Globus pallidus (tissue), 1 donor: ENCODE data around the gene SIRT3.
"Not testable (repeated sequence)": the region's sequence is repeated elsewhere in the genome, so short reads cannot be mapped to it uniquely, and the experiment has no call there.

Source experiments
- DNase-seq: peaks from one replicate; pipeline ENCODE4 v3.0.0-alpha.2; 2015; ENCODE audit warnings: low spot score

SIRT3 gene

GRCh38 chr11:203056-203944, 32.8 kb downstream of the SIRT3 start:
- no peak for DNase-seq

DNA sequence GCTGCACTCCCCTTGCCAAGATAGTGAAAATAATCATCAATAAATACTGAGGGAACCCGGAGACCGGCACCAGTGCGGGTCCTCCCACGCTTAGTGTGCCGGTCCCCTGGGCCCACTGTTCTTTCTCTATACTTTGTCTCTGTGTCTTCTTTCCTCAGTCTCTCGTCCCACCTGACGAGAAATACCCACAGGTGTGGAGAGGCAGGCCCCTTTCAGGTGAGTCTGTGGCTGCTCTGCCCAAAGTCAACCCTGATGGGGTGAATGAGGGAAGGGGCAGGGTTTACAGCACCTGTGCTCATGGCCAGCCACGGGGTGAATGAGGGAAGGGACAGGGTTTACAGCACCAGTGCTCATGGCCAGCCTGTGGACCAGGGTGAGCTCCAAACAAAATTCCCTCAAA, 33.7 kb downstream of the SIRT3 start:
- DNase-seq = no peak

GRCh38 chr11:201966-202365, 34.2 kb downstream of the SIRT3 start:
- DNase-seq = no peak

DNA sequence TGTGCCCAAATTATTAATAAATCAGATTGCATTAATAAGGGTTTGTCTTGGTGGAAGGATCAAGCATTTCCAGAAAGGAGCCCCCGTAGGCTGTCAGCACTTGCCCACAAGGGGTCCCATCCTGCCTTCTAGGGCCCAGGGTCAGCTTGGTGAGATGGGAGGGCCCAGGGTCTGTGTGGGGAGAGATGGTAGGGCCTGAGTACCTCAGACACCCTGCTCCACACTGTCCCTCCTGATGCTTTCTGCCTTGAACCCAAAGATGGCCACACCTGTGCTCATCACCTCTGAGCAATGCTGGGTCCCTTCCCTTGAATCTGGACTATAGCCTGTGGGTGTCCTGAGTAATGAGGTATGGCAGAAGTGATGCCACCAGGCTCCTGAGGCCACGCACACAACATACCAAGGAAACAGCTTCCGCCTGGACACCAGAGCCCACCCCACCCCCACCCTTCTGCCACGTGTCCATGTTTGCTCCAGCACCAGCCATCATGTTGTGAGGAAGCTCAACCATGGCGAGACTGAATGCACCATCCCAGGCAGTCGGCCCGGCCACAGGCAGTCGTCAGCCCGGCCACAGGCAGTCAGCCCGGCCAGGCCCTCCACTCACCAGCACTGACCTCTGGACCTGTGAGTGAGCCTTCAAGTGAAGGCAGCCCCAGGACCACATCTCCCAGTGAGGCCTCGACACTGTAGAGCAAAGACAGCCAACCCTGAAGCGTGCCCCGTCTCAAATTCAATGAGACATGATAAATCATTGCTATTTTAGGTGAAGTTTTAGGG, 35.7 kb downstream of the SIRT3 start:
- no peak for DNase-seq

GRCh38 chr11:199782-200181, 36.4 kb downstream of the SIRT3 start:
- DNase-seq = no peak

DNA sequence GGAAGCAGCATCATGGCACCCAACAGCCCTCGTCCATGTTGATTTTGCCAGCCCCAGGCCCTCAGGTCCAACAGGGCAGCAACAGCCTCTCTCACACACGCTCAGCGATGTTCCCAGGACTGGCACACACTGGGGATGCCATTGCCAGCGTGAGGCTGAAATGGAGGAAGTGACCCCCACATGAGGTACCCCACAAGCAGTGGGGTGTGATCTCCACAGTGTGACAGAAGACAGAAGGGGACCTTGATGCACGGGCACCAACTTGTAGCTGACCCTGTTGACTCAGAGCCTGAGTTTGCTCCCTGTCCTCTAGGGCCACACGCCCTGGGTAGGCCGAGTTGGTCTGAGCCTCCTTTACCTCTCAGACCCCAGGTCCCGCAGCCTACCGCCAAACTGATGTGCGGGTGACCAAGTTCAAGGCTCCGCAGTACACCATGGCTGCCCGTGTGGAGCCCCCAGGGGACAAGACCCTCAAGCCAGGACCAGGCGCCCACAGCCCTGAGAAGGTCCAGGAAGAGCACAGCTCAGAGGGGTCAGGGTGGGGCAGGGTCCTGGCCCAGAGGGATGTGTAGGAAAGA, 37.0 kb downstream of the SIRT3 start:
- DNase-seq = no peak

DNA sequence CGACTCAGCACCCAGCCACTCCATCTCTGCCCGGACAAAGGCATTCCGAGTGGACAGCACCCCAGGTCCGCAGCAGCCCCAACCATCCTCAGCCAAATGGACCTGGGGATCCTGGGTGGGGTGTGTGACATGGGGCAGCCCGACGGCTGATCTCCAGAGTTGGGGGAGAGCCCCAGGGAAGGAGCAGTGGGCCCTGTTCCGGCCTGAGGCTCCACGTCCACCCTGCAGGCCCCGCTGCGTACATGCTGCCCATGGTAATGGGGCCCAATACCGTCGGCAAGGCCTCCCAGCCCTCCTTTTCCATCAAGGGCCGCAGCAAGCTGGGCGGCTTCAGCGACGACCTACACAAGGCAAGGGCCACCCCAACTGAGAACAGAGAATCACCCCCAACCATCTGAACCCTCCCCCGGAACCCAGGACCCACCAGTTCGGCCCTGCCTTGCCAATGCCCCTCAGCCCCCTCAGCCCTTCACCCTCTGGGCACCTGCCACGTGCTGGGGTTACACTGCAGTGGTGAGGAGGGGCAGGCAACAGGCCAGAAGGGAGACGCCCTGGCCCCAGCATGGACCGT, 37.8 kb downstream of the SIRT3 start:
- DNase-seq = no peak

DNA sequence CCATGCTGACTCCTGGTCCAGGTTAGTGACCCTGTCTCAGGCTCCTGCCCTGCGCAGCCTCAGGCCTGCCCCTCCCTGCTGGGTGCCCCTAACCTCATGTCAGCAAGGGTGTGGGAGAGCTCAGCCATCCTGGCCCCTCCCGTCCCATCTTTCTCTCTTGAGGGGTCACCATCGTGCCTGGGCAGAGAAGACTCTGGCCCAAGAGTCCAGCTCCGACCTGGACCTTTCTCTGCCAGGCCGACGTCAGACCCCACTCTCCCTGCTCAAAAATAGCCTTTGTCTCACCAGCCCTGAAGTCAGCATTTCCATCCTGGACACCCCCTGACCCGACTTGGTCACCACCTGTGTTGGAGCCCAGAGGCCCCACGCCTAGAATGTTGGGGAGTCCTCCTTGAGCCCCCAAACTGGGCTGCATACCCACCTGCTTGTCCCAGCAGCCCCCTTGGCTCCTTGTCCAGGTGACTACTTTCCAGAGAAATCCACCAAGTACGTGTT, 38.4 kb downstream of the SIRT3 start:
- no peak for DNase-seq

DNA sequence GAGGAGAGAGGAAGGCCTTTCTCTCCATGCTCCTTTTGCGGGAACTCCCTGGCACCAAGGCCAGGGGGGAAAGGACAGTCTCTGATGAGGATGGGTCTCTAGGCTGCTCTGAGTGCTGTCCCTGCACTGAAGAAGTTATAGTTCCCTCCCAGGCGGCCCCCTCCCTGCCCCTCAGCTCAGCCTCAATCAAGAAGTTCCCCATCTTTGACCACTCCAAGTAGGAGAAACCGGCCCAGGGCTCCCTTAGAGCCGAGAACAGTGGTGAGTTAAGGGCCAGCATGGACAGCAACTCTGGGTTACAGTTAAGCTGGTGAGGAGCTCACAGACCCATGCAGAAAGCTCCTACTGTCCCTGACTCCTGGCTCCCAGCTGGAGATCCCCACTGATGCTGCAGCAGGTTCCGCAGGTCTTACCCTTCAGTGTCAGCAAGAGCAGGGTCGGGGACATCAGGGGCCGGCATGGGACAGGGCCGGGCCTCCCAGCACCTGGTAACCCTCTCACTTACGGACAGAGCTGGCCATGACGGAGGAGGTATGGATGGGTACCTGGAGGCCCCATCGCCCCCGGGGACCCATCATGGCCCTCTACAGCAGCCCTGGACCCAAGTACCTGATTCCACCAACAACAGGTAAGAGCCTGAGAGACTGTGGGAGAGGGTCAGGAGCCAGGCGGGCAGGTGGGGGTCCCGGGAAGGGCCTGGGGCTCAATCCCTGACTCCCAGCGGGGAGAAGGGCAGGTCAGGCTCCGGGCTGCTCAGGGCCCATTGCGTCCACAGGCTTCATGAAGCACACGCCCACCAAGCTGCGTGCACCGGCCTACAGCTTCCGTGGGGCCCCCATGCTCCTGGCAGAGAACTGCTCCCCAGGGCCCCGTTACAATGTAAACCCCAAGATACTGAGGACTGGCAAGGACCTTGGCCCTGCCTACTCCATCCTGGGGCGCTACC, 39.1 kb downstream of the SIRT3 start:
- no peak for DNase-seq

- not testable (repeated sequence) for DNase-seq
Measured at GRCh38 chr11:193481-193880, 42.7 kb downstream of the SIRT3 start.

DNA sequence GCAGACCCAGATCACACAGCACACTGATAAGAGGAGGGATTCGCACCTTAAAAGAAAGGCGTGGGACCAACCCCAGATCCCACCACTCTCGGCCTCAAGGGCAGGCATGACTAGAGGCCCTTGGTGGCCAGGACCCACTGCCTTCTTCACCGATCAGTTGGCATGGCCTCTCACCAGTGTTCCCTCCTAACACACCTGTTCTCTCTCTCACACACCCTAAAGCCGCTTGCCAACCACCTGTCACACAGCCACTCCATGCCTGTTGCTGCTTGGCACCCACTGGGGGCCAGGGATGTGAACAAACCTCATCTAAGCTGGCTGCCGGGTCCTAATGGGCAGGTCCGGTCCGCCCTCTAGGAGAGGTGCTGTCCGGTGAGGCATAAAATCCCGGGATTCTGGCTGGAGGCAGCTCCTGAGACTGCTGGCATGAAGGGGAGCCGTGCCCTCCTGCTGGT, 43.4 kb downstream of the SIRT3 start, which contains the start of gene SCGB1C1:
Gene SCGB1C1, plus strand, starts transcription at position 405 of the 455 bp plus-strand sequence. Its CDS starts 22 bp downstream, at position 427.
- DNase-seq = not testable (repeated sequence)

GRCh38 chr11:191490-192478, 44.4 kb downstream of the SIRT3 start:
- not testable (repeated sequence) for DNase-seq

DNA sequence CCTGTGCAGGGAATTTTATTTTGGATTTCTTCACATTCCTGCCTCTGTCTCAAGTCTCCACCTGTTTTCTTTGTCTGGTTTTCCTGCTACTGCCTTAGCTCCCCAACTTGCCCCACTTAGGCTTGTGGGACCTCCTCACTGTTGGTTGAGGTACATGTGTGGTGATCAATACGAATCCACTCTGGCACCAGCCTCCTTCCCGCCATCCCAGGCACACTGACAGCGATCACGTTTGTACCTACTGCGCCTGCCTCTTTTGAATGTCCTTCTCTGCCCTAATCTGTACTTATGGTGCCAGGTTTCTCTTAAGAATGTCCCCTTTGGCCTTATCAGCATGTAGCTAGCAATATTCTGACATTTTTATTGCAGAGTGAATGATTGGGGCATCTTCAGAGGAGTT, 45.6 kb downstream of the SIRT3 start:
- not testable (repeated sequence) for DNase-seq

GRCh38 chr11:189843-190311, 46.3 kb downstream of the SIRT3 start:
- DNase-seq = not testable (repeated sequence)

DNA sequence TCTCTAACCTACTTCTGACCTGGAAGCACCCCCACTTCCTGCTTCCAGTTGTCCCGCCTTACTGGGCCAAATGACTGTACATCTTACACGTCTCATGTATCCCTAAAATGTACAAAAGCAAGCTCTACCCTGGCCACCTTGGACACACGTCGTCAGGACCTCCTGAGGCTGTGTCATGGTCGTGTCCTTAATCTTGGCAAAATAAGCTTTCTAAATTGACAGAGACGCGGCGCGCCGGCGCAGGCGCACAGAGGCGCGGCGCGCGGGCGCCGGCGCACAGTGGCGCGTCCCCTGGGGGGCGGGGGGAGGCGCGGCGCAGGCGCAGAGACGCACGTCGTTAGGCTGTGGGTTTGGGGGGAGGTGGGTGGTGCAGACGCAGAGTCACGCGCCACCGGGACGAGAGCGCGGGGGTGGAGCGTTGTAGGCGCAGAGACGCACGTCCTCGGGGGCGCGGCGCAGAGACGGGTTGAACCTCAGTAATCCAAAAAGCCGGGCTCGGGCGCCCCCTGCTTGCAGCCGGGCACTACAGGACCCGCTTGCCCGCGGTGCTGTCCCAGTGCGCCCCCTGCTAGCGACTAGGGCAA, 46.9 kb downstream of the SIRT3 start:
- DNase-seq = not testable (repeated sequence)

GRCh38 chr11:180242-180641, 55.9 kb downstream of the SIRT3 start:
- not testable (repeated sequence) for DNase-seq
